Measurements from ENCODE around the gene MICOS13. TPM values are rescaled to one million over a fixed set of nuclear protein-coding genes. Genes with fewer than 3 reads are reported as not detected.

Gene MICOS13
- total RNA-seq, 1 donor from 2014 or later, result 48.0 TPM

GRCh38 chr19:5643060-5643459 lies 37.3 kb downstream of the MICOS13 start:
- FAIRE-seq, result no peak
- no peak for TF ChIP-seq CTCF (IDR thresholded peaks at IDR 0.05; ENCODE audit: insufficient read depth, low read depth, low read length)
- TF ChIP-seq EZH2 (IDR thresholded peaks at IDR 0.05; ENCODE audit: insufficient read depth, low read length), result no peak
- peaks cover 96% of the 10 kb centered on the region for H3K79me2 ChIP-seq (ENCODE audit: insufficient read depth, low read length)
- no peak overlapping the region for H3K27ac Mint-ChIP-seq (ENCODE audit: unreplicated experiment)
- H3K9me3 Mint-ChIP-seq (ENCODE audit: unreplicated experiment), result no peaks in the 10 kb centered on the region
- no peaks in the 10 kb centered on the region for H3K9me3 ChIP-seq (ENCODE audit: insufficient read depth, low read depth, low read length)
- no peak overlapping the region for H3K4me2 ChIP-seq (ENCODE audit: low read length)
- H2AFZ ChIP-seq (ENCODE audit: low read depth, low read length), result no peak overlapping the region
- H3K27me3 Mint-ChIP-seq (ENCODE audit: low read depth, unreplicated experiment), result no peaks in the 10 kb centered on the region
- H3K9ac ChIP-seq (ENCODE audit: low read length), result no peak overlapping the region
- no peak overlapping the region for H3K27ac ChIP-seq (ENCODE audit: low read depth, low read length)
- no peak overlapping the region for H3K4me3 ChIP-seq (ENCODE audit: insufficient read depth, low read depth, low read length)
- peaks cover 6% of the 10 kb centered on the region for H3K4me1 ChIP-seq (ENCODE audit: insufficient read depth, low read length)
- H3K36me3 ChIP-seq (ENCODE audit: insufficient read depth, low read length), result peaks cover 39% of the 10 kb centered on the region
- H3K4me3 Mint-ChIP-seq (ENCODE audit: unreplicated experiment), result no peak overlapping the region
- H4K20me1 ChIP-seq (ENCODE audit: insufficient read depth, low read length), result peaks cover 94% of the 10 kb centered on the region
- no peaks in the 10 kb centered on the region for H3K27me3 ChIP-seq (ENCODE audit: insufficient read depth, low read length)
- H3K4me1 Mint-ChIP-seq (ENCODE audit: low read depth, unreplicated experiment), result peaks cover 18% of the 10 kb centered on the region
- H3K36me3 Mint-ChIP-seq (ENCODE audit: low read depth, unreplicated experiment), result peaks cover 22% of the 10 kb centered on the region
- no peak for DNase-seq (ENCODE audit: low read depth)

- H4K20me1 ChIP-seq (ENCODE audit: insufficient read depth, low read length), result peaks cover 97% of the 10 kb centered on the region
Observed at GRCh38 chr19:5642204-5642603, 38.1 kb downstream of the MICOS13 start.

More at GRCh38 chr19:5642204-5642603, 38.1 kb downstream of the MICOS13 start:
- no peak overlapping the region for H3K4me3 Mint-ChIP-seq (ENCODE audit: unreplicated experiment)
- H3K36me3 ChIP-seq (ENCODE audit: insufficient read depth, low read length), result peaks cover 33% of the 10 kb centered on the region
- FAIRE-seq (no peak), DNase-seq (ENCODE audit: low read depth) (no peak)
- no peaks in the 10 kb centered on the region for H3K9me3 ChIP-seq (ENCODE audit: insufficient read depth, low read depth, low read length)
- peaks cover 18% of the 10 kb centered on the region for H3K4me1 Mint-ChIP-seq (ENCODE audit: low read depth, unreplicated experiment)
- no peak overlapping the region for H3K9ac ChIP-seq (ENCODE audit: low read length)
- TF ChIP-seq EZH2 (IDR thresholded peaks at IDR 0.05; ENCODE audit: insufficient read depth, low read length), result no peak
- TF ChIP-seq CTCF (IDR thresholded peaks at IDR 0.05; ENCODE audit: insufficient read depth, low read depth, low read length), result no peak
- peaks cover 100% of the 10 kb centered on the region for H3K79me2 ChIP-seq (ENCODE audit: insufficient read depth, low read length)
- H3K4me2 ChIP-seq (ENCODE audit: low read length), result no peak overlapping the region
- no peaks in the 10 kb centered on the region for H3K27me3 ChIP-seq (ENCODE audit: insufficient read depth, low read length)
- no peak overlapping the region for H3K27ac ChIP-seq (ENCODE audit: low read depth, low read length)
- no peaks in the 10 kb centered on the region for H3K9me3 Mint-ChIP-seq (ENCODE audit: unreplicated experiment)
- H3K27me3 Mint-ChIP-seq (ENCODE audit: low read depth, unreplicated experiment), result no peaks in the 10 kb centered on the region
- peaks cover 17% of the 10 kb centered on the region for H3K36me3 Mint-ChIP-seq (ENCODE audit: low read depth, unreplicated experiment)
- peaks cover 6% of the 10 kb centered on the region for H3K4me1 ChIP-seq (ENCODE audit: insufficient read depth, low read length)
- H3K27ac Mint-ChIP-seq (ENCODE audit: unreplicated experiment), result no peak overlapping the region
- no peak overlapping the region for H3K4me3 ChIP-seq (ENCODE audit: insufficient read depth, low read depth, low read length)
- no peak overlapping the region for H2AFZ ChIP-seq (ENCODE audit: low read depth, low read length)

Data from astrocyte (in vitro differentiated cells and primary cell).